Keratinocyte (primary cell): ENCODE results near the gene CLDND1.

ENCODE experiments used
- CTCF ChIP-seq, 3 experiments: IDR thresholded peaks in 1 of 3; conservative IDR thresholded peaks in 1 of 3; optimal IDR thresholded peaks in 1 of 3; 2 replicates in 2 of 3; 3 replicates in 1 of 3; pipeline versions ENCODE3 to v1.5.1; 2011; ENCODE audit warnings: low read length in 3 of 3, mild to moderate bottlenecking in 3 of 3, moderate library complexity in 2 of 3, control low read depth in 1 of 3, inconsistent platforms in 1 of 3; ENCODE audit not compliant: insufficient read depth in 2 of 3; ENCODE audit errors: extremely low read depth in 1 of 3
- EZH2 ChIP-seq: IDR thresholded peaks from one replicate; pipeline ENCODE4 v1.6.1; 2012; ENCODE audit warnings: inconsistent platforms, mild to moderate bottlenecking, low read length, moderate library complexity

- TF ChIP-seq CTCF (optimal IDR thresholded peaks at IDR 0.05 in 1 of 3, IDR thresholded peaks at IDR 0.05 in 1 of 3, conservative IDR thresholded peaks at IDR 0.05 in 1 of 3; ENCODE audit: extremely low read depth in 1 of 3, insufficient read depth in 2 of 3, low read length in 3 of 3) (no peak), EZH2 (no peak)
These were observed 7.3 kb upstream of the CLDND1 start for GRCh38 chr3:98529856-98530459.
